Breast epithelium (tissue), 3 donors: ENCODE results near the gene STRBP.

Experiments
- POLR2A ChIP-seq: fragments of 450-650 bp; IDR thresholded peaks from one replicate; pipeline ENCODE4 v1.6.1; 2016; ENCODE audit warnings: antibody characterized with exemption, mild to moderate bottlenecking, moderate library complexity
- POLR2AphosphoS5 ChIP-seq, 3 donors: sonication (generic); formaldehyde crosslinking; IDR thresholded peaks; one replicate each; pipeline ENCODE4 v1.6.1; 2017; ENCODE audit warnings: antibody characterized with exemption in 3 of 3
- TF ChIP-seq, protein P1 (sequence below), 3 donors: fragments of 450-650 bp; IDR thresholded peaks; one replicate each; pipeline ENCODE4 v1.5.1; 2016 to 2017; ENCODE audit warnings: antibody characterized with exemption in 3 of 3, mild to moderate bottlenecking in 3 of 3, moderate library complexity in 3 of 3

DNA sequence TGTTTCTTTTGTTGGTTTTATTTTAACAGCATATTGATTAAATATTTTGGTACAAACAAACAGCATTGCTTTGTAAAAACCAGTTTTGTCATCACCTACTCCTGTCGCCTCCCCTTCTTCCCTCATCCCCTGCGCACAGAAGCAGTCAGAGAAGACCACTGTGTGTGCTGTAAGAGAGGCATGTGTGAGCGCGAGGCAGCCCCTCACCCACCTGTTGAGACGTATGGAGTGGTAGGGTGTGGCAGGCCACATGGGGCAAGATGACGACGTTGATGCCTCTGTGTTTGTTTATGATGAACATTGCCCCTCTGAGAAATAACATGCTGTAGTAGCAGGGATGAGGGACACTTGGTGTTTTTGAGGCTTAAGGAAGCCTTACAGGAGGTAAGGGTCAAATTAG is 163.6 kb downstream of the STRBP start:
- TF ChIP-seq, protein P1, sequence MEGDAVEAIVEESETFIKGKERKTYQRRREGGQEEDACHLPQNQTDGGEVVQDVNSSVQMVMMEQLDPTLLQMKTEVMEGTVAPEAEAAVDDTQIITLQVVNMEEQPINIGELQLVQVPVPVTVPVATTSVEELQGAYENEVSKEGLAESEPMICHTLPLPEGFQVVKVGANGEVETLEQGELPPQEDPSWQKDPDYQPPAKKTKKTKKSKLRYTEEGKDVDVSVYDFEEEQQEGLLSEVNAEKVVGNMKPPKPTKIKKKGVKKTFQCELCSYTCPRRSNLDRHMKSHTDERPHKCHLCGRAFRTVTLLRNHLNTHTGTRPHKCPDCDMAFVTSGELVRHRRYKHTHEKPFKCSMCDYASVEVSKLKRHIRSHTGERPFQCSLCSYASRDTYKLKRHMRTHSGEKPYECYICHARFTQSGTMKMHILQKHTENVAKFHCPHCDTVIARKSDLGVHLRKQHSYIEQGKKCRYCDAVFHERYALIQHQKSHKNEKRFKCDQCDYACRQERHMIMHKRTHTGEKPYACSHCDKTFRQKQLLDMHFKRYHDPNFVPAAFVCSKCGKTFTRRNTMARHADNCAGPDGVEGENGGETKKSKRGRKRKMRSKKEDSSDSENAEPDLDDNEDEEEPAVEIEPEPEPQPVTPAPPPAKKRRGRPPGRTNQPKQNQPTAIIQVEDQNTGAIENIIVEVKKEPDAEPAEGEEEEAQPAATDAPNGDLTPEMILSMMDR (IDR thresholded peaks at IDR 0.05) = no peak
- TF ChIP-seq POLR2A = no peak
- no peak for TF ChIP-seq POLR2AphosphoS5 (IDR thresholded peaks at IDR 0.05)
